Astrocyte (in vitro differentiated cells and primary cell): ENCODE results near the gene CYTH3.

Experiments
- CTCF ChIP-seq: IDR thresholded peaks from 2 replicates; pipeline ENCODE4 v1.5.1; 2011; ENCODE audit warnings: low read depth, mild to moderate bottlenecking, inconsistent platforms, low read length, moderate library complexity; ENCODE audit not compliant: insufficient read depth
- EZH2 ChIP-seq: IDR thresholded peaks from 2 replicates; pipeline ENCODE4 v1.6.1; 2012; ENCODE audit warnings: mild to moderate bottlenecking, low read length, inconsistent platforms; ENCODE audit not compliant: insufficient read depth

GRCh38 chr7:6260291-6261187 lies 11.9 kb downstream of the CYTH3 start:
- TF ChIP-seq EZH2 (no peak), CTCF (no peak)
